Lower leg skin (tissue), 4 donors: ENCODE measurements around the gene NFAM1. TPM values are rescaled to one million over a fixed set of nuclear protein-coding genes. Genes with fewer than 3 reads are reported as not detected.

Experiments
- DNase-seq, 2 donors: peaks; one replicate each; pipeline ENCODE4 v3.0.0-alpha.2; 2019; ENCODE audit warnings: low spot score in 2 of 2
- H3K4me3 ChIP-seq: fragments of 200-600 bp; sonication (generic); 2 replicates; pipeline ENCODE4 v1.5.1; 2017; ENCODE audit warnings: mild to moderate bottlenecking, low read depth; ENCODE audit not compliant: poor library complexity, severe bottlenecking
- POLR2A ChIP-seq, 2 donors: fragments of 450-650 bp; IDR thresholded peaks; one replicate each; pipeline ENCODE4 v1.6.1; 2016 to 2017; ENCODE audit warnings: antibody characterized with exemption in 2 of 2, mild to moderate bottlenecking in 1 of 2, moderate library complexity in 1 of 2
- WGBS, 2 donors: methylation state at CpG; one replicate each; pipeline ENCODE4 v1.1.5; 2018; 5-methylcytosine and 5-hydroxymethylcytosine counted together
- intact Hi-C: fragments of 100-400 bp; cut with DNase I; formaldehyde crosslinking; loops from one replicate; pipeline ENCODE4 v1.15.0; 2023; ENCODE audit warnings: low total_unique reads
- total RNA-seq, 4 donors: library from RNA; depleted of rRNA; stranded (reverse); fragments of >200 nt; gene quantifications; one replicate each; pipeline ENCODE4 v1.1.0, GENCODE V29; 2016
- TF ChIP-seq, protein P1 (sequence below), 3 donors: fragments of 450-650 bp; IDR thresholded peaks; one replicate each; pipeline ENCODE4 v1.5.1; 2016; ENCODE audit warnings: antibody characterized with exemption in 3 of 3, mild to moderate bottlenecking in 3 of 3, moderate library complexity in 2 of 3

NFAM1 gene
- total RNA-seq, 4 donors from 2014 or later: 1.2 to 2.5 (median 1.3) TPM

DNA sequence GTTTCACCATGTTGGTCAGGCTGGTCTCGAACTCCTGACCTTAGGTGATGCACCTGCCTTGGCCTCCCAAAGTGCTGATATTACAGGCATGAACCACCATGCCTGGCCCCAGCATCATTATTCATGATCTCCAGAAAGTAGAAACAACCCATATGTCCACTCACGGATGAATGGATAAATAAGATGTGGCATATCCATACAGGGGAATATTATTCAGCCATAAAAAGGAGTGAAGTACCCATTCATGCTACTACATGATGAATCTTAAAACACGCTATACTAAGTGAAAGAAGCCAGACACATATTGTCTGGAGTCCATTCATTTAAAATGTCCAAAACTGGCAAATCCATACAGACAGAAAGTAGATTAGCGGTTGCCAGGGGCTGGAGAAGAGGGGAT lies 81.8 kb downstream of the NFAM1 start:
- no peak for DNase-seq
- no peak for TF ChIP-seq POLR2A (IDR thresholded peaks at IDR 0.05)
- TF ChIP-seq, protein P1, sequence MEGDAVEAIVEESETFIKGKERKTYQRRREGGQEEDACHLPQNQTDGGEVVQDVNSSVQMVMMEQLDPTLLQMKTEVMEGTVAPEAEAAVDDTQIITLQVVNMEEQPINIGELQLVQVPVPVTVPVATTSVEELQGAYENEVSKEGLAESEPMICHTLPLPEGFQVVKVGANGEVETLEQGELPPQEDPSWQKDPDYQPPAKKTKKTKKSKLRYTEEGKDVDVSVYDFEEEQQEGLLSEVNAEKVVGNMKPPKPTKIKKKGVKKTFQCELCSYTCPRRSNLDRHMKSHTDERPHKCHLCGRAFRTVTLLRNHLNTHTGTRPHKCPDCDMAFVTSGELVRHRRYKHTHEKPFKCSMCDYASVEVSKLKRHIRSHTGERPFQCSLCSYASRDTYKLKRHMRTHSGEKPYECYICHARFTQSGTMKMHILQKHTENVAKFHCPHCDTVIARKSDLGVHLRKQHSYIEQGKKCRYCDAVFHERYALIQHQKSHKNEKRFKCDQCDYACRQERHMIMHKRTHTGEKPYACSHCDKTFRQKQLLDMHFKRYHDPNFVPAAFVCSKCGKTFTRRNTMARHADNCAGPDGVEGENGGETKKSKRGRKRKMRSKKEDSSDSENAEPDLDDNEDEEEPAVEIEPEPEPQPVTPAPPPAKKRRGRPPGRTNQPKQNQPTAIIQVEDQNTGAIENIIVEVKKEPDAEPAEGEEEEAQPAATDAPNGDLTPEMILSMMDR (IDR thresholded peaks at IDR 0.05): no peak
- intact Hi-C loops: no loop called here
- WGBS, 2 donors: 95 to 97% methylated on average over 4 of the region's 4 CpGs
- no peak overlapping the region for H3K4me3 ChIP-seq

DNA sequence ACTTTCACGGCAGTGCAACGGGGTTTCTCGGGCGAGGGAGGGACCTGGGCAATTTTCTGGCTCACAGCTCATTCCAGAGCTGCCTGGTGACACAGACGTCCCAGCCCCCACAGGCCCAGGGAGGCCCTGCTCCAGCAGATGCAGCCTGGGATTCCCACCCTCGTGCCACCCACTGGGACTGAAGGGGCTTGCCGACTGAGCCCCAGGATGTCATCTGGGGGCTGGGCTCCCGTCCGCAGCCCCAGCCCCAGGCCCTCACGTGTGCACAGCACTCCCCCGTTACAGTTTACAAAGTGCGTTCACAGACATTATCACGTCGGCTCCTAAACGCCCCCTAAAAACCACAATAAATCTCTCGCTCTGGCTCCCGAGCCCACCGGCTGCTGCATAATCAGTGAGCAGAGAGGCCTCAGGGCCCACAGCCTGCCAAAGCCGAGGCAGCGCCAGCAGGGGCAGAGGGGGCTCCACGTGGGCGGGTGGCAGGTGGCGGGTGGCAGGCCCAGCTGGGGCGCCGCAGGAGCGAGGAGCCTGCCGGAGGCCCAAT lies 84.8 kb downstream of the NFAM1 start:
- intact Hi-C loops: no loop called here
- WGBS, 2 donors: 70 to 71% methylated on average over 26 to 27 of the region's 27 CpGs
- DNase-seq: no peak
- TF ChIP-seq, protein P1 (IDR thresholded peaks at IDR 0.05): no peak
- no peak for TF ChIP-seq POLR2A (IDR thresholded peaks at IDR 0.05)
- H3K4me3 ChIP-seq: no peak overlapping the region

DNA sequence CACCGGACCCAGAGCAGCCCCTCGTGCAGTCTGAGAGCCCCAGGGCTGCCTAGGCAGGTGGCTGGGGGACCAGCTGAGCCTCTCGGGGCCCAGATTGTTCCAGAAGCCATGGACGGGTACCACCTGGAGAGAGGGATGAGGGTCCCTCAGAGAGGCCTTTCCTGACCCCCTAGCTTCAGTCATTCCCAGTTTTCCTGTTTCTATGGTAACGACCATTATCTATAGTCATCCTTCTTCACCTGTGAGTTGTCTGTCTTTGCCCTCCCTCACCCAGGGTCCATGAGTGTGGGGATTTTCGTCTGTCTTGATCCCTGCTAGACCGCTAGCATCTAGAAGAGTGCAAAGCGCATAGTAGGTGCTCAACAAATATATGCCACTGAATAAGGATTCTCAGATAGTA lies 85.5 kb downstream of the NFAM1 start:
- DNase-seq: no peak
- H3K4me3 ChIP-seq: no peak overlapping the region
- TF ChIP-seq, protein P1 (IDR thresholded peaks at IDR 0.05): no peak
- no peak for TF ChIP-seq POLR2A (IDR thresholded peaks at IDR 0.05)
- WGBS, 2 donors: 82 to 93% methylated on average over 7 of the region's 8 CpGs
- intact Hi-C loops: no loop called here

DNA sequence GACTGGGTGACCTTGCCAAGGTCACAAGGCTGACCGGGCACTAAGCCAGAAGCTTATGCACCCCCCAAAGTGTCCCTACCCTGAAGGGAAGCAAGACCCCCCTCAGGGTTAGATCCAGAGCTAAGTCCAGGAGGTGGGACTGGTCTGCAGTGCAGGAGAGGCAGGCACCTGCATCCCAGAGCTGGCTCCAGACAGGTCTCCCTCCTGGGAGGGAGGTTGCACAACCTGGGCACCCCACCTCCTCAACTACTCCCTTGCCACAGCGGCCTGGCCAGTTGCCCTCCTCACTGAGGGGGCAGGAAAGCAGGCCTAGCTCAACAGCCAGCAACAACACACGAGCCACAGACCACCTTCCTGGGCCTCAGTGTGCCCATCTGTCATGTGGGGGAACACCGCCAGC lies 86.7 kb downstream of the NFAM1 start:
- no peak overlapping the region for H3K4me3 ChIP-seq
- TF ChIP-seq POLR2A (IDR thresholded peaks at IDR 0.05): no peak
- TF ChIP-seq, protein P1 (IDR thresholded peaks at IDR 0.05): no peak
- DNase-seq: no peak
- intact Hi-C loops: no loop called here
- WGBS, 2 donors: 83 to 90% methylated on average over 4 of the region's 4 CpGs

DNA sequence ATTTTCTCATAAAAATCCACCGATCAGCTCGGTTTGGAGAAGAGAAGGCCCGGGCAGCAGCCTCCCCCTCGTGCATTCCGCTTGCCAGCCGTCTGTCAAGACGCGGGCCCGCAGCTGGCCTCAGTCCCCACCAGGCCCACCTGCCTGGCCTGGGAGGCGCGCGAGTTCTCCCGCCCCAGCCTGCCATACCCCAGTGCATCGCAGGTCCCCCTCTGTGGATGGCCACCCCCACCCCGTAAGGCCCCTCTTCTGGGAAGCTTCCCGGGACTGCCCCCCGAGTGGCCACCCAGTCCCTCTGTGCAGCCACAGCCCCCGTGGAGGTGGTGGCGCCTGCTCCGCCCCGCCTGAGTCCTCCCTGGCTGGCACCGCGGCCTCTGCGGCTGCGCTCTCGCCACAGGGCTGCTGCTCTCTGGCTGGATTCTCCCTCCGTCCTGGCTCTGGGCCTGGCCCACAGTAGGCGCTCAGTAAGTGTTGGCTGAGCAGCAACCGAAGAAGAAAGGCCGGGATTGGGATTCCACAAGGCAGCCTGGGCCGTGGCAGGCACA lies 87.8 kb downstream of the NFAM1 start:
- intact Hi-C loops: no loop called here
- no peak for TF ChIP-seq POLR2A (IDR thresholded peaks at IDR 0.05)
- TF ChIP-seq, protein P1 (IDR thresholded peaks at IDR 0.05): no peak
- no peak for DNase-seq
- WGBS, 2 donors: 23 to 28% methylated on average over 17 to 23 of the region's 31 CpGs
- H3K4me3 ChIP-seq: no peak overlapping the region
